ENCODE data around the gene CXCL13.

The CXCL13 gene

DNA sequence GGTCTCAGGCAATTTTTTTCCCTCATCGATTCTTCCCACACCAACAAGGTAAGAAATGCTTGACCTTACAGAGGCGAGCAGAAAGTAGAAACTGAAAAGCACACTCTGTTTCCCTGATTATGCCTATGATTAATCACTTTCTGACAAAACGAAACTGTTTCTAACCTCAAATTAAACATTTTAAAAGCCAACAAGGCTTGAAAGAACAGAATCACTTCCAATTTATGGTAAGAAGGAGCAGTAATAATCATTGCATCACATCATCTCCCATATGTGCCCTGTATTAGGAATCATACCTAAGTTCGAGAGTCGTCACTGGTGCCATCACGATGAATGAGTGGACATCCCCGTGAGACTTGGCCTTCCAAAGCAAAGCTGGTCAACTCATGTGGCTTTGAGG is 12.5 kb upstream of the CXCL13 start:
- TF ChIP-seq SUZ12 (IDR thresholded peaks at IDR 0.05), result no peak
- DNase-seq (ENCODE audit: extremely low spot score), result no peak
- CTCF ChIA-PET, result interaction anchor here (2.2 kb wide), 1 partner anchor 8 kb away, joined by 6 read pairs; no protein-coding TSS in a partner anchor
- POLR2A ChIA-PET, result no interaction called here

DNA sequence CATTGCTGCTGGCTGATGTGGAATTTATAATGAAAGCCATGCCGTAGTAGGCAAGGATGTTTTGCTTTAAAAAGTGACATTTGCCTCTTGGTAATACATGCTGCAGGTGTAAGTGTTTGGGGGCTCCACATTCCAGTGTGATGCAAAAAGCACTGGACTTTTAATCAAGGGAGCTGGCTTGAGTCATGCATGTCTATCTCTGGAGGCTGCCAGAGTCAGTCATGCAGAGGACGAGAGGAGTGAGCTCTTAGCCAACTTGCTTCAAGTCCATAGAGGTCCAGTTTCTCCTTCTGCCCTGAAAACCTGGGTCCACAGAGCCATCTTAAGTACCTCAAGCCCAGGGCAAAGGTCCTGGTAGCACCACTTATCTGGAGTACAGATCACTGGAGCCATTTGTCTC is 11.6 kb upstream of the CXCL13 start:
- no peak for DNase-seq (ENCODE audit: extremely low spot score)
- POLR2A ChIA-PET, result no interaction called here
- TF ChIP-seq, protein P1, sequence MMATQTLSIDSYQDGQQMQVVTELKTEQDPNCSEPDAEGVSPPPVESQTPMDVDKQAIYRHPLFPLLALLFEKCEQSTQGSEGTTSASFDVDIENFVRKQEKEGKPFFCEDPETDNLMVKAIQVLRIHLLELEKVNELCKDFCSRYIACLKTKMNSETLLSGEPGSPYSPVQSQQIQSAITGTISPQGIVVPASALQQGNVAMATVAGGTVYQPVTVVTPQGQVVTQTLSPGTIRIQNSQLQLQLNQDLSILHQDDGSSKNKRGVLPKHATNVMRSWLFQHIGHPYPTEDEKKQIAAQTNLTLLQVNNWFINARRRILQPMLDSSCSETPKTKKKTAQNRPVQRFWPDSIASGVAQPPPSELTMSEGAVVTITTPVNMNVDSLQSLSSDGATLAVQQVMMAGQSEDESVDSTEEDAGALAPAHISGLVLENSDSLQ (IDR thresholded peaks at IDR 0.05), result no peak
- CTCF ChIA-PET, result no interaction called here

DNA sequence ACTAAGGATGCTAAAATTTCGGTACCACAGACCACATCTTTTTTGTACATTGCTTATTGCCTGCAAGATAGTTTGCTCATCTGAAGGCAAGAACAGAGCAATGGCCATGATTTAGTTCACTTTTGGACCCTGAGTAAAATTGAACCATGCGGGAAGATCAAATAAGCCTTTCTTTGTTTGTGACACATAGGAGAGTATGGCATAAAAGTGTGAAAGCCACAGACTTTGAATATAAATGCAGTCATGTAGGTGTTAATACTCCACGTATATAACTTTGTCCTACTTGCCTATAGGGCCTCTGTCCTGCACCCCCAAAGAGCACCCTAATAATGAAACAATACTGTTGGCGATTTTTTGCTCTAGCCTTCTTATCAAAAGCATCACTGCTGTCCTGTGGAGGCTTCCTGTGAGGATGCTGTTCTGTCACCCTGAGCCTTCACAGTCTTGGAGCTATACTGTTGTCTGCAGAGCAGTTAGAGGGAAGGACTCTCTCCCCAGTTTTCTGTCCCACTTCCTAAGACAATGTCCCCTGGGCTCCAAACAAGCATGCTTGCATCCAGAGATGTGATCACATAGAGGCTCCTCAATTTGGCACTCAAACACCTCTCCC is 10.2 kb upstream of the CXCL13 start:
- ChIA-PET CTCF (no interaction called here), POLR2A (no interaction called here)
- TF ChIP-seq, protein P1 (IDR thresholded peaks at IDR 0.05), result no peak
- TF ChIP-seq BHLHE40 (IDR thresholded peaks at IDR 0.05; ENCODE audit: borderline replicate concordance) (no peak), ARNT (IDR thresholded peaks at IDR 0.05) (no peak), FOXA1 (IDR thresholded peaks at IDR 0.05) (no peak), HDGF (IDR thresholded peaks at IDR 0.05; ENCODE audit: borderline replicate concordance) (no peak), TARDBP (IDR thresholded peaks at IDR 0.05) (no peak), CTBP1 (IDR thresholded peaks at IDR 0.05; ENCODE audit: borderline replicate concordance) (no peak), ZNF384 (IDR thresholded peaks at IDR 0.05) (no peak), FOXK2 (IDR thresholded peaks at IDR 0.05) (no peak), LEF1 (IDR thresholded peaks at IDR 0.05; ENCODE audit: borderline replicate concordance) (no peak), NFRKB (IDR thresholded peaks at IDR 0.05) (no peak), SUZ12 (IDR thresholded peaks at IDR 0.05) (no peak), ELF4 (IDR thresholded peaks at IDR 0.05) (no peak), SP1 (IDR thresholded peaks at IDR 0.05) (no peak), L3MBTL2 (conservative IDR thresholded peaks at IDR 0.05) (no peak), FOXM1 (IDR thresholded peaks at IDR 0.05; ENCODE audit: borderline replicate concordance) (no peak)
- DNase-seq (ENCODE audit: extremely low spot score), result no peak

DNA sequence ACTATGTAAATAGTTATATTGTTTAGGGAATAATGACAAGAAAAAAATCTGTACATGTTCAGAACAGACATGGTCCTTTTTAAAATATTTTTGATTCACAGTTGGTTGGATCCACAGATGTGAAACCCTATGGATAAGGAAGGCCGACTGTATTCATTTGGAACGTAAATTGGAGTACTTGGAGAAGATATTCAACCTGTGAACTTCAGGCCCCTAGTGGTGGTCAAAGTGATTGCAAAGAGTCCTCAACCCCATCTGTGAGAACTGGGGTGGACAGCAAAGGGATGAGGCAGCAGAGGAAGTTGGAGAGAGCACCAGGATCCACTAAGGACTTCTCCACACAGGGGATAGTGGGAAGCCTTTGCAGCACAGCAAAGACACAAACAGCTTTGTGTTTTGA is 6.2 kb upstream of the CXCL13 start:
- DNase-seq (ENCODE audit: extremely low spot score), result peak; percentile 46
- ChIA-PET POLR2A (no interaction called here), CTCF (interaction anchor here (0.6 to 1.0 kb wide), 3 partner anchors 11 to 70 kb away, joined by 3 to 4 read pairs (median 3); no protein-coding TSS in a partner anchor)
- no peak for TF ChIP-seq SUZ12 (IDR thresholded peaks at IDR 0.05)
- no peak for TF ChIP-seq ZNF384 (IDR thresholded peaks at IDR 0.05)
- TF ChIP-seq LEF1 (IDR thresholded peaks at IDR 0.05; ENCODE audit: borderline replicate concordance), result no peak

DNA sequence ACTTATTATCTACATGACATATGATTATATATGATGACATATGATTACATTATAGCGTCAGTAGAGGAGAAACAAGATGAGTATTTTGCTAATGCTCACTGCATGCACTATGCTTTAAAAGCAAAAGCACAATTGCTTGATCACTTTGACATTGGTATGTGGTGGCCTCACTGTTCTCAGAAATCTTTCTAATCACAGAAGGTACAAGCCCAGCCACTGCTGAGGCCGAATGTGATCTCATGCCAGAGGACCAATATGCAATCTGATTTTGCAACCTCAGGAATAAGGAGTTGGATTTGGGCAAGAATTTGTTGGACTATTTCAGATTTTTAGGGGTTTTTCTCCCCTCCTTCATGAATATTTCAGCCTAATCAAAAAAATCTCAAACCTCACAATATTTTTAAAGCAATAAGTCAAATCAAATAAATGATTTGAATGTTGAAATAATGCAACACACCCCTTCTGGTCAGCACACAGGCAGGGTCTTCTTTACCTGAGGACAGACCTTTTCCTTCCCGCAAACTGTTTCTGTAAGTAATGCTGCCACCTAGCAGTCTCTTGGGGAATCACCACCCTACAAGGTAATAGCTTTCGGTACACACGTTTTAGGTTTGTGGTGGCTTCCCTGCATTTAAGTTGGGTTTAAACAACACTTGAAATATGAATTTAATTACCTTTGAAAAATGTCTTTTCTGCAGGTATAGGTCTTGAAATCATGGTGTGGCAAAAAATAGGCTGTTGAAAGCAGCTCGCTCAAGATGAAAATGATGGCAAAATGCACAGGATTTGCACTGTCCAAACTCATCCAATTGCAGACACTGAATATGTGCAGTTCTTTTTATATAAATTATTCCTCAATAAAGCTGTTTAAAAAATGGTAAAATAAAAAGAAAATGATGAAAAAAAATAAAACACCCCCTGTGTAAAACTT is 4.8 kb upstream of the CXCL13 start:
- POLR2A ChIA-PET, result no interaction called here
- no peak for TF ChIP-seq ZNF384 (IDR thresholded peaks at IDR 0.05)
- peak; percentile 59 for DNase-seq (ENCODE audit: extremely low spot score)
- CTCF ChIA-PET, result interaction anchor here (0.5 to 1.7 kb wide), 17 partner anchors 9 to 293 kb away, joined by 3 to 10 read pairs (median 5); no protein-coding TSS in a partner anchor

DNA sequence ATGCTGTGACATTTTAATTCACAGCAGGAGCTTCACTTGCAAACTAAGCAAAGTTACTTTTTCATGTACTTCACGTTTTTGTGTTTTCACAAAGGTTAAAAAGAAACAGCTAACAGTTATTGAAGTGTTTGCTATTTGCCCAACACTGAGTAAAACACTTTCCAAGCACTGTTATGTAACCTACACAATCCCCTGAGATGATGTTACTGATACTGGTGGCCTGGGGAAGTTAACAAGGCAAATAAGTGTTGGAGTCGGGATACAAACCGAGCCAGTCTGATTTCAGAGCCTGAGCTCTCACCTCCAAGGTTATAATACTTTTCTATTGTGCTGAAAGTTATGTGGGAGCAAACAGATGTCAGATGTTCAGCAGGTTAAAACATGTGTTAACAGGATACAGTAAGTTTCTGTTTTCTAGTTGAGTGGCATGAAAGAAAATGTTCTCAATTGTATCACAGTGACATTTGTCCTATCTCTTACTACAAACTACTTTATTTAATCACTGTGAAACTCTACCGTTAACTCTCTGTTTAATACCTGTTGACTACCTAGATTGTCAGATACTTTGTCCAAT is 3.9 kb upstream of the CXCL13 start:
- TF ChIP-seq TARDBP (IDR thresholded peaks at IDR 0.05), result no peak
- TF ChIP-seq, protein P1 (IDR thresholded peaks at IDR 0.05), result no peak
- no peak for TF ChIP-seq ARNT (IDR thresholded peaks at IDR 0.05)
- no peak for TF ChIP-seq ZNF384 (IDR thresholded peaks at IDR 0.05)
- no peak for TF ChIP-seq ELF4 (IDR thresholded peaks at IDR 0.05)
- no peak for TF ChIP-seq BHLHE40 (IDR thresholded peaks at IDR 0.05; ENCODE audit: borderline replicate concordance)
- TF ChIP-seq FOXM1 (IDR thresholded peaks at IDR 0.05; ENCODE audit: borderline replicate concordance), result no peak
- no peak for TF ChIP-seq FOXK2 (IDR thresholded peaks at IDR 0.05)
- POLR2A ChIA-PET, result no interaction called here
- DNase-seq (ENCODE audit: extremely low spot score), result no peak
- CTCF ChIA-PET, result interaction anchor here (0.6 to 1.7 kb wide), 15 partner anchors 8 to 236 kb away, joined by 3 to 10 read pairs (median 5); no protein-coding TSS in a partner anchor

DNA sequence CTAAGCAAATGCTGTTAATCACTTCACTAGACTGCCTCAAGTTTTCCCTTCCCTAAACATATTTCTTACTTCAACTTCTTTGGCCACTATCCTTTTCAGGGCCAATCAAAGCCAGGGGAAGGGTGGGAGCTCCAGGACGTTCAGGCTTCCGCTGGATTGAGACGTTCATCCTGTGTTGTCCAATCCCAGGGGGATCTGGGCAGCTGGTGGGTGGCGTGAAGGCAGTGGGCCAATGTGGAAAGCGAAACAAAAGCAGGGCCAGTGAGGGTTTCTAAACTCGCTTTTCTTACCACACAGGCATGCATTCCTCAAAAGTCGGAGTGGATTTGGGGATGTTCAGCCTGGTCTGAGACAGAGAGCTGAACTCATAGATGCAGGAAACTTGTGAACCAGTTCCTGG is 7.6 kb downstream of the CXCL13 start:
- no peak for DNase-seq (ENCODE audit: extremely low spot score)
- TF ChIP-seq ZNF384 (IDR thresholded peaks at IDR 0.05), result no peak
- no peak for TF ChIP-seq FOXK2 (IDR thresholded peaks at IDR 0.05)
- TF ChIP-seq FOXM1 (IDR thresholded peaks at IDR 0.05; ENCODE audit: borderline replicate concordance), result no peak
- TF ChIP-seq FOXA1 (IDR thresholded peaks at IDR 0.05), result no peak
- no peak for TF ChIP-seq LEF1 (IDR thresholded peaks at IDR 0.05; ENCODE audit: borderline replicate concordance)
- TF ChIP-seq BHLHE40 (IDR thresholded peaks at IDR 0.05; ENCODE audit: borderline replicate concordance), result no peak
- no peak for TF ChIP-seq CTBP1 (IDR thresholded peaks at IDR 0.05; ENCODE audit: borderline replicate concordance)
- TF ChIP-seq L3MBTL2 (conservative IDR thresholded peaks at IDR 0.05), result no peak
- no peak for TF ChIP-seq HDGF (IDR thresholded peaks at IDR 0.05; ENCODE audit: borderline replicate concordance)
- no peak for TF ChIP-seq NFRKB (IDR thresholded peaks at IDR 0.05)
- TF ChIP-seq ELF4 (IDR thresholded peaks at IDR 0.05), result no peak
- TF ChIP-seq SP1 (IDR thresholded peaks at IDR 0.05), result no peak
- TF ChIP-seq, protein P1 (IDR thresholded peaks at IDR 0.05), result no peak
- no peak for TF ChIP-seq ARNT (IDR thresholded peaks at IDR 0.05)
- CTCF ChIA-PET, result interaction anchor here (1.2 kb wide), 1 partner anchor 12 kb away, joined by 6 read pairs; no protein-coding TSS in a partner anchor
- POLR2A ChIA-PET, result no interaction called here

All from HEK293T (cell line).